HG02870 (cell line): ENCODE measurements around the gene MACROD1.

Experiments
- ATAC-seq: cut with Tn5 transposase; IDR thresholded peaks from one replicate; pipeline ENCODE4 v1.9.1; 2021; ENCODE audit warnings: mild to moderate bottlenecking, moderate library complexity; ENCODE audit not compliant: unreplicated experiment

MACROD1 gene

DNA sequence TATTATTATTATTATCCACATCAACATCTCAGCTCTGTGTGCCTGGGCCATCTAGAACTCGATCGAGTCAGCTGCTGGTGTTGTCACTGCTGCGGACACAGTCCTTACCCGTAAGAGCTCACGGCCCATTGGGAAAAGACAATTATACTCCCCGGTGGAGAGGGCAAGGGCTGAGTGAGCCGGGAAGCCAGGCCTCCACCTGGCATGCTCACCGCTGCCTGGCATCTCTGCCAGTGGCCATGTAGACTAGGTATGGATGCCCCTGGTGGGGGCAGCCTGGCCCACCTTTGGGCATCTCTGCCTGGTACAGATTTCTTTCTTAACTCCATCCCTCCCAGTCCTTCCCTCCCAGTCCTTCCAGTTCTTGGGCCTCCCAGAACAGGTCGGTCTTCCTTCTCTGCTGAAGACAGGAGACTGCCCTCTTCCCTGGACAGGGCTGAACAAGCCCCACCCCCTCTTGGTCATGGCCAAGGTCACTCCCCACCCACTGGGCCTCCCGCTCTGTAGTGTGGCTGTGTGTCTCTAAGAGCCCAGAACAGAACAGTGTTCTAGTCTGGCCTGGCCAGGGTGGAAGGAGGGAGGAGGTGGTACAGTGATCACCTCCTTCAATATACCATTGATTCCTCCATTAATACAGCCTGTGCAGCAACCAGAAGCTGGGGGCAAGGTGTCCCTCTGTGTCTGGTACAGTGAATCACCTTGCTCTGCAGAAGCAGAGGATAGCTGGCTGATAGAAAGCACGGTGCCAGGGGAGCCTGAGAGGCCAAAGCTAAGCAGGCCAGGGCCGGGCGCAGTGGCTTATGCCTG, 72.5 kb downstream of the MACROD1 start:
- ATAC-seq, result no peak

DNA sequence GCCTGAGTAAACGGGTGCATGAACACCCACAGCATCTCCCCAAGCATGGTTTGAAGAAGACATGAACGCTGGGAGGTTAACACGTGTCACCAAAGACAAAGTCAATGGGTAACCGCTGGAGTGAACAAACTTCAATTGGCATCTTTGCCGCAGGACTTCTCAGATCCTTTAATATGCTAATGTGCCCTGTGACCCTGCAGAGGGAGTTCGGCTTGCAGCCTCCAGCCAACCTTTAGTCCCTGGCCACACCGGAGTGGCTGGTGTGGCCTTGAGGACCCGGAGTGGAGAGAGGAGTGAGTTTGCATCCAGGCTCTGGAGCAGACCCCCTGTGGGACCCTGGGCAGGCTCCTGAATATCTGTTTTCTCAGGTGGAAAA, 73.2 kb downstream of the MACROD1 start:
- ATAC-seq, result no peak

- ATAC-seq, result no peak
Observed at GRCh38 chr11:64092111-64092760, 73.7 kb downstream of the MACROD1 start.

DNA sequence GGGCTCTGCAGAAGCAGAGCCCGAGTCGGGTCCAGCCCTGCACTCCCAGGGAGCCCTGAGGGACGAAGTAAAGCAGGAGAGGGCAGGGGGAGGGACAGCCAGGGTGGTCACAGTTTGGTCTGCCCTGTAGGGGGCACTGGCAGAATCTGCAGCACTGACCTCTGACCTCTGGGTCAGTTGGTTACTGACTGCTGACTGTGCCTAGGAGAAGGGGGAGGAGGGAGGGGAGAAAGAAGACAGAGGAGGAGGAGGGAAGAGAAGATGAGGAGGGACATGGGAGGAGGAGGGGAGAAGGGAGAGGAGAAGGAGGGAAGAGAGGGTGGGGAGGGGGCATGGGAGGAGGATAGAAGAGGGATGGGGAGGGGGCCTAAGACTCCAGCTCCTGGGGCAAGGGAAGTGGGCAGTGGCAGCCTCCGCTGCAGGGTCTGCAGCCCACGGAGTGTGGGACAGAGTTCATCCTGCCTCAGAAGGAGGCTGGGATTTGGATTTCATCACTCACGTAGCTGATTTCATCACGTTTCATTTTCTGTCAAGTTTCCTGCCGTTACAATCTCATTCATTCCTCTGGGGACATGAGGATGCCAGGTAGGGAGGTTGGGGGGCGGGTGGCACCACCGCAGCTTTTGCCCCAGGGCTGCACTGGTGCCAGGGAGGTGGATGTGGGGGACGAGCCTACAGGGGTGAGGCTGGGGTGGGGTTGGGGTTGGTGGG, 75.0 kb downstream of the MACROD1 start:
- no peak for ATAC-seq

DNA sequence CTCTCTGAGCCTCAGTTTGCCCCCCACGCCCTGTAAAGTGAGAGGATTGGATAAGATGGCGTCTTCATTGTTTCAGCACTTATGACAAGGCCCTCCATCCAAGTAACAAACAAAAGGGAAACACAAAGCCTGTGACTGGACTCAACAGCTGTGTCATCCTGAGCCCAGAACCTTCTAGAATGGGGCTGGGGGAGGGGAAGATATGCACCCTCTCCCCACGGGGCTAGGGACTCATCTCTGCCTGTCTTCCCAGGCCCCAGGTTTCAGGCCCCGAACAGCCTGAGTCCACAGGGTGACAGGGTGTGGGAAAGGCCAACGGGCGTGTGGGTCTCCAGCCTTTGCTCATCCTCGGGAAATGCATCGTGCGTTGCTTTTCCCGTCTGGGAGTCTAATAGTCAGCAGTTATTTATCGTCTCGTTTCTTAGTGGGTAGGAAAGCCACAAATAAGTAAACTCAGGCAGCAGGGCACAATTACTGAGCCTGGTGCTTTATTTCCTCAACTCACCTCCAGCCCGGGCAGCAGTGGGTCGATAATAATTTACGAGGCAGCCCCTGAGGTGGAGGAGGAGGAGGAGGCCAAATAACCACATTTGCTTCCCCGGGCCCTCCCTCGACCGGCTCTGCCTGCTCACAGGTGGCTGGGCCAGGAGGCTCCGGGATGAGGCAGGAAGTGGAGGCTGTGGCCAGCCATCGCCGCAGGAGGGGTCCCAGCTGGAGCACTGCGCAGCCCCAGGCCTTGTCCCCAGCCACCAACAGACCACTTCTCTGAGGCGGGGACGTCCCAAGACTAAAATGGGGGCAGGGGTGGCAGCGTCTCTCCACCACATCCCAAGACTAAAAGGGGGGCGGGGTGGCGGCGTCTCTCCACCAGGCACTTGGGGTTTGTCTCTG, 75.8 kb downstream of the MACROD1 start:
- no peak for ATAC-seq

DNA sequence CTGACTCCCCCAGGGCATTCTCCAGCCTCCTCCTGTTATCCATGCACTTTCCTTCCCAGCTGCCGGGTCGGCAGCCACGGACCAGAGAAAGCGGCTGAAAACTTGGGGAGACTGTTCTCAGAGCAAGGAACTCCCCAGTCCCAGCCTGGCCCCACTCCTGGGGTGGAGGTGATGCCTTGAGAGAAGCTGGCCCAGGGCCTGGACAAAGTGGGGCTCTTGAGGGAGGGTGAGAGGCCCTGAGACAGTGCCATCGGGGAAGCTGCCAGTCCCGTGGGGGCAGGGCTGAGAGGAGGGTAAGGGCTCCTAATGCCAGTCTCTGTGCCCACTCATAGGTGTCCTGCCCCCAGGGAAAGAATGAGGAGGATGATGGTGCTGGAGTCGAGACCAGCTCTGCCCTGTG, 76.4 kb downstream of the MACROD1 start:
- ATAC-seq, result no peak

- no peak for ATAC-seq
Observed at GRCh38 chr11:64089027-64089360, 76.9 kb downstream of the MACROD1 start.

- no peak for ATAC-seq
Observed at GRCh38 chr11:64088162-64089026, 77.5 kb downstream of the MACROD1 start.

- ATAC-seq, result no peak
Observed at GRCh38 chr11:64086258-64087123, 79.4 kb downstream of the MACROD1 start.

DNA sequence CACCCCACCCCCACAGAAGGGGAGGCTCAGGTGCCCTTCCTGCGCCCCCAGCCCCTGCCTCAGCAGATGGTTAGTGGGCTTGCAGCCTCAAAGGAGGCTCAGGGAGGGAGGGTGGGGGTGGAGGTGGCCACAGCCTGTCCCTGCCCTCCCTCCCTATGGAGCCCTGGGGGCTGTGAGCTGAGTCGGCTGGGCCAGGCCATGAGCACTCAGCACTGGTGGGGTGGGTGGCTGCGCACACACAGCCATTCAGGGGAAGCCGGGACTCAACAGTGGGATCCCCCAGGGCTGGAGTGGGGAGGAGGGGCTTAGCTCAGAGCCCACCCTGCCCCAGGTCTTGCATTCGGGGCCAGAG, 80.0 kb downstream of the MACROD1 start:
- no peak for ATAC-seq

- ATAC-seq, result no peak
Observed at GRCh38 chr11:64084951-64085710, 80.8 kb downstream of the MACROD1 start.

DNA sequence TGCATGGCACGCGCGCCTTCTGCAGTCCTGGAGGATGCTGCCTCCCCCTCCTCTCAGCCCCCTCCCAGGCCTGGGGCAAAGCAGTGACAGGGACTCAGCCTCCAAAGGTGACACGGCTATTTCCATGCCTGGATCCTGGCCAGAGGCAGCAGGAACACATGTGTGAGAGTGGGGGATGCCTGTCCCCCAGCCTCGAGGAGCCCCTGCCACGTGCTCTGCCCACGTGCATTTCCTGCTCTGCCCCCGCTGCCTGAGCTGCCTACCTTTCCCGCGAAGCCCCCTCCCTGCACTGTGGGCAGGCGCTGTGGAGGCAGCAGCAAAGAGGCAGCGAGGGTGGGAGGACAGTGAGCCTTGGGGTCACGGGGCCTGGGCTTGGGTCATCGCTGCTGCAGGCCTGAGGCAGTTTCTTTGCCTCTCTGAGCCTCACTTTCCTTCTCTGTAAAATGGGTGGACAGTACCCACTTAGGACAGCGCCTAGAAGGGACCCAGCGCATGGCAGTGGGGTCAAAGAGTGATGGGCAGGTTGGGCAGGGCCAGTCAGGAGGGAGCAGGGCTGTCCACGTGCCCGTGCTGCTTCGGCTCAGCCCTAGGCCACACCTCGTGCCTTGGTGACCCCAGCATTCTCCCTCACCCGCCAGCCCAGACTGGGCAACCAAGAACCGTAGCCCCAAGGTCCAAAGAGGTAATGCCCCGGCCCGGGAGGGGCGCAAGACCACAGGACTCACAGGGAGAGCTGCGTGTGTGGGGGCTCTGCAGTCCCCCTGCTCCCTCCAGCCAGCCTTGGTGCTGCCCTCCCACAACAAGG, 81.6 kb downstream of the MACROD1 start:
- ATAC-seq, result no peak

GRCh38 chr11:64083398-64084080, 82.4 kb downstream of the MACROD1 start:
- no peak for ATAC-seq

GRCh38 chr11:64081745-64082442, 84.0 kb downstream of the MACROD1 start:
- ATAC-seq, result no peak

DNA sequence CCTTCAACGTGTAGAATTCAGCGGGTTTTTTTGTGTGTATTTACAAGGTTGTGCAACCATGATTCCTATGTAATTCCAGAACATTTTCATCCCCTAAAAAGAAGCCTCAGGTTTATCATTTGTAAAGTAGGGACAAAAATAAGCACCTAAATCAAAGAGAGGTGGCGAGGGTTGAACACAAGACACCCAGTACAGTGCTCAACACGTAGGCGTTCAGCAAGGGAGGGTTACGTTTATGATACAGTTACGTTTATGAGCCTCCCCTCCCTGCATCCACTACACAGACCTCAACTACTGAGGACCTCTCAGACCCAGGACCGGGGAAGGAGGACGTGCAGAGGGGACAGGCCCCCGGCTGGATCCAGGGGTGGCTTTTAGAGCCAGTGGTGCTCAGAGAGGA, 85.5 kb downstream of the MACROD1 start:
- no peak for ATAC-seq

- no peak for ATAC-seq
Observed at GRCh38 chr11:64078905-64079304, 87.0 kb downstream of the MACROD1 start.

DNA sequence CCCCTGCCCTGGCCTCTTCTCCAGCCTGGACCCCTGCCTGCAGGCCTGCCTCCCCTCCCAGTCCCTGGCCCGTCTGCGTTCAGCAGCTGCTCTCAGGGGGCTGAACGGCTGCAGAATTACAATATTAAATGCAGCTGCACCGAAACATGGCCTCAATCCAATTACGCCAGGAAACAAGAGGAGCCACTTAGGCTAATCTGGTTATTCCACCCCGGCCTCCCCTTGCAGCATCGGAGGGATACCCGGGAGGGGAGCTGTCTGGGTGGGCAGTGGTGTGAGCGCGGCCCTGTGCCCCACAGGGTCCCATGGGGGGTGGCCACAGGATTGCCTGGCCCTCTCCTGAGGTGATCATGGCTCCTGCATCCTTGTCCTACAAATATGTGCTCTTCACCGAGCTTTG, 87.6 kb downstream of the MACROD1 start:
- no peak for ATAC-seq
